HepG2 (cell line): ENCODE data around the gene SREBF1. TPM values are rescaled to one million over a fixed set of nuclear protein-coding genes. Genes with fewer than 3 reads are reported as not detected.
A peak's percentile ranks its signal among the peaks of the same experiment; 100 is the strongest.

Experiments
- CREB1 ChIP-seq, 2 experiments: fragments of 450-650 bp in 1 of 2; IDR thresholded peaks; 2 replicates each; pipeline ENCODE4 v1.6.1; 2016 to 2017; ENCODE audit warnings: control low read depth in 1 of 2, mild to moderate bottlenecking in 1 of 2, missing compliant biosample characterization in 1 of 2, missing genetic modification characterization in 1 of 2
- KAT8 ChIP-seq: IDR thresholded peaks from 2 replicates; pipeline ENCODE4 v1.6.1; 2016; ENCODE audit warnings: missing genetic modification reagents, missing compliant biosample characterization
- KLF16 ChIP-seq, 2 experiments: sonication (generic) in 1 of 2; formaldehyde crosslinking in 1 of 2; IDR thresholded peaks; 2 replicates each; pipeline versions ENCODE4 v1.6.1 to v1.8.0; 2016 to 2023; ENCODE audit warnings: missing genetic modification reagents in 2 of 2, missing compliant biosample characterization in 1 of 2
- KMT2A ChIP-seq: sonication (generic); formaldehyde crosslinking; IDR thresholded peaks from 2 replicates; pipeline ENCODE4 v1.4.0; 2020; ENCODE audit warnings: missing genetic modification reagents
- MTF1 ChIP-seq: sonication (generic); formaldehyde crosslinking; IDR thresholded peaks from 2 replicates; pipeline ENCODE4 v1.5.0; 2020; ENCODE audit warnings: missing genetic modification reagents
- NFYB ChIP-seq: sonication (generic); formaldehyde crosslinking; IDR thresholded peaks from 2 replicates; pipeline ENCODE4 v1.4.0; 2020; ENCODE audit warnings: missing genetic modification reagents
- NR2F6 ChIP-seq, 2 experiments: IDR thresholded peaks; 2 replicates each; pipeline ENCODE4 v1.6.1; 2016; ENCODE audit warnings: antibody characterized with exemption in 1 of 2, mild to moderate bottlenecking in 1 of 2
- NR3C1 ChIP-seq: sonication (generic); formaldehyde crosslinking; IDR thresholded peaks from 2 replicates; pipeline ENCODE4 v1.4.0; 2020; ENCODE audit warnings: missing genetic modification reagents
- POLR2AphosphoS2 ChIP-seq: IDR thresholded peaks from 2 replicates; pipeline ENCODE4 v1.6.1; 2011; ENCODE audit warnings: low read depth, low read length, improper control_type of control experiment
- RELA ChIP-seq: sonication (generic); formaldehyde crosslinking; IDR thresholded peaks from 2 replicates; pipeline ENCODE4 v1.4.0; 2020; ENCODE audit warnings: missing genetic modification reagents
- ZNF160 ChIP-seq: sonication (generic); formaldehyde crosslinking; IDR thresholded peaks from 2 replicates; pipeline ENCODE4 v1.8.0; 2022; ENCODE audit warnings: mild to moderate bottlenecking, inconsistent platforms, missing genetic modification reagents
- ZNF276 ChIP-seq: sonication (generic); formaldehyde crosslinking; IDR thresholded peaks from 2 replicates; pipeline ENCODE4 v1.4.0; 2020; ENCODE audit warnings: mild to moderate bottlenecking, low read depth, missing genetic modification reagents
- ZNF468 ChIP-seq: sonication (generic); formaldehyde crosslinking; IDR thresholded peaks from 2 replicates; pipeline ENCODE4 v1.8.0; 2022; ENCODE audit warnings: mild to moderate bottlenecking, moderate library complexity, missing genetic modification reagents
- ZNF556 ChIP-seq: sonication (generic); formaldehyde crosslinking; IDR thresholded peaks from 2 replicates; pipeline ENCODE4 v1.4.0; 2020; ENCODE audit warnings: mild to moderate bottlenecking, missing genetic modification reagents, borderline replicate concordance
- ZNF580 ChIP-seq: IDR thresholded peaks from 2 replicates; pipeline ENCODE4 v1.6.1; 2016; ENCODE audit warnings: low read depth, borderline replicate concordance
- ZNF589 ChIP-seq: sonication (generic); formaldehyde crosslinking; conservative IDR thresholded peaks from 2 replicates; pipeline ENCODE4 v1.8.0; 2022; ENCODE audit warnings: mild to moderate bottlenecking, moderate library complexity, missing genetic modification reagents
- polyA plus RNA-seq, 8 experiments: library from polyadenylated mRNA; depleted of rRNA in 3 of 8; stranded (reverse) in 7 of 8; unstranded in 1 of 8; fragments of >200 nt; fragmentation: Illumina TruSeq in 4 of 8; extraction: Trizol in 4 of 8; gene quantifications; 2 replicates each; pipeline versions ENCODE4 v1.2.1 to v1.2.3, GENCODE V29; 2011 to 2016; ENCODE audit warnings: low read depth in 4 of 8, missing spikeins in 1 of 8, mixed read lengths in 1 of 8; ENCODE audit not compliant: insufficient read depth in 1 of 8
- total RNA-seq, 5 experiments: library from RNA; depleted of rRNA; stranded (reverse); fragments of >200 nt; fragmentation: Illumina TruSeq; extraction: Trizol; gene quantifications; 2 replicates each; pipeline ENCODE4 v1.2.3, GENCODE V29; 2016; ENCODE audit warnings: low read depth in 1 of 5
- TF ChIP-seq, protein P1 (sequence below), 2 experiments: fragments of 450-650 bp in 1 of 2; sonication (generic) in 1 of 2; formaldehyde crosslinking in 1 of 2; IDR thresholded peaks; 2 replicates each; pipeline versions ENCODE4 v1.6.1 to v1.8.0; 2016 to 2022; ENCODE audit warnings: antibody characterized with exemption in 1 of 2, mild to moderate bottlenecking in 1 of 2, missing genetic modification reagents in 1 of 2

Gene SREBF1
- total and polyA plus RNA-seq, 2 of the 13 experiments (the other 11 are each of a cell fraction or from before 2014, with no cell fraction given): 34.3 to 38.0 TPM

DNA sequence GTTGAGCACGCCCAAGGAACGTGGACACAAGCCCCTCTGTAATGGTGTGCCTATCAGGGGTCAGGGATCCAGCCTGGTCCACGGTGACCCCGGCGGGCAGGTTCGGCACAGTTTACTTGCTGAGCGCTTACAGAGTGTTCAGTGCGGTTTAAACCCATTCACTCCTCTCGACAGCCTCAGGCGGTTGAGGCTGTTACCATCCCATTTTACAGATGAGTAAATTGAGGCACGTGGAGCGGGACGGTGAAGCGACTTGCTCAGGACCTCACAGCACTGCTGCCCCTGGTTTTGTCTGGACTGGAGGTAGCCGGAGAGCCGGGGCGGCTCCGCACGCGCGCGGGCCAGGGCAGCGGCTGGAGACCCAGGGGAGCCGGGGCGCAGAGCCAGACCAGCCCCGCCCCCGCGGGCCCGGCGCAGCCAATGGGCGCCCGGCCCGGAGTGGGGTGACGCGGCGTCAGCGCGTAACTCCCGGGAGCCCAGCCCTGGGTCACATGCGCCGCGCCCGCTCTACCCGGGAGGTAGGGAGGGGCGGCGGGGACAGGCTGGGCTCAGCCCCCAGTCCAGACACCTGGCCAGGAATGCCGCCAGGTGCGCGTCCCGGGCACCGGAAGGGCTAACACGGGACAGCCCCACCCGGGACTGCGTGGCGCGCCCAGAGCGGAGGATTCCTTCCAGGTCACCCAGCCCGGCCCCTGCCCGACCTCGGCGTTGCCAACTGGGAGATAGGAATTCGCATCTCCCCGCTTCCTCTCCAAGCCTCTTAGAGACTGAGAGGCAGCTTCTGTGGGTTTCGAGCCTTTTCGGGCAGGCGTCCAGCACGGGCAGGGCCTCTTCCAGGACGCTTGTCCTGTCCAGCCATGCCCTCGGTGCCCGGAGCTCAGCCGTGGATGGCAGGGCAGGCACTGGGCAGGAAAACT lies 3.3 kb upstream of the SREBF1 start (continued):
- TF ChIP-seq, protein P1, sequence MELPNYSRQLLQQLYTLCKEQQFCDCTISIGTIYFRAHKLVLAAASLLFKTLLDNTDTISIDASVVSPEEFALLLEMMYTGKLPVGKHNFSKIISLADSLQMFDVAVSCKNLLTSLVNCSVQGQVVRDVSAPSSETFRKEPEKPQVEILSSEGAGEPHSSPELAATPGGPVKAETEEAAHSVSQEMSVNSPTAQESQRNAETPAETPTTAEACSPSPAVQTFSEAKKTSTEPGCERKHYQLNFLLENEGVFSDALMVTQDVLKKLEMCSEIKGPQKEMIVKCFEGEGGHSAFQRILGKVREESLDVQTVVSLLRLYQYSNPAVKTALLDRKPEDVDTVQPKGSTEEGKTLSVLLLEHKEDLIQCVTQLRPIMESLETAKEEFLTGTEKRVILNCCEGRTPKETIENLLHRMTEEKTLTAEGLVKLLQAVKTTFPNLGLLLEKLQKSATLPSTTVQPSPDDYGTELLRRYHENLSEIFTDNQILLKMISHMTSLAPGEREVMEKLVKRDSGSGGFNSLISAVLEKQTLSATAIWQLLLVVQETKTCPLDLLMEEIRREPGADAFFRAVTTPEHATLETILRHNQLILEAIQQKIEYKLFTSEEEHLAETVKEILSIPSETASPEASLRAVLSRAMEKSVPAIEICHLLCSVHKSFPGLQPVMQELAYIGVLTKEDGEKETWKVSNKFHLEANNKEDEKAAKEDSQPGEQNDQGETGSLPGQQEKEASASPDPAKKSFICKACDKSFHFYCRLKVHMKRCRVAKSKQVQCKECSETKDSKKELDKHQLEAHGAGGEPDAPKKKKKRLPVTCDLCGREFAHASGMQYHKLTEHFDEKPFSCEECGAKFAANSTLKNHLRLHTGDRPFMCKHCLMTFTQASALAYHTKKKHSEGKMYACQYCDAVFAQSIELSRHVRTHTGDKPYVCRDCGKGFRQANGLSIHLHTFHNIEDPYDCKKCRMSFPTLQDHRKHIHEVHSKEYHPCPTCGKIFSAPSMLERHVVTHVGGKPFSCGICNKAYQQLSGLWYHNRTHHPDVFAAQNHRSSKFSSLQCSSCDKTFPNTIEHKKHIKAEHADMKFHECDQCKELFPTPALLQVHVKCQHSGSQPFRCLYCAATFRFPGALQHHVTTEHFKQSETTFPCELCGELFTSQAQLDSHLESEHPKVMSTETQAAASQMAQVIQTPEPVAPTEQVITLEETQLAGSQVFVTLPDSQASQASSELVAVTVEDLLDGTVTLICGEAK (IDR thresholded peaks at IDR 0.05): no peak
- TF ChIP-seq, protein P1 (CRISPR knock-in tag; IDR thresholded peaks at IDR 0.05): no peak
- TF ChIP-seq NFYB (CRISPR knock-in tag): peak; percentile 73
- no peak; the same call in 1 of the 2 replicates for TF ChIP-seq POLR2AphosphoS2
- TF ChIP-seq RELA (CRISPR knock-in tag): 0 out of 2 replicates have a peak, but pooled peaks have one; percentile 37
- TF ChIP-seq MTF1: no peak
- TF ChIP-seq NR3C1: no peak
- TF ChIP-seq ZNF468 (CRISPR knock-in tag): no peak; the same call in 1 of the 2 replicates
- TF ChIP-seq KAT8 (CRISPR knock-in tag): peak; percentile 68
- TF ChIP-seq KMT2A (CRISPR knock-in tag): peak; percentile 73; the same call in 1 of the 2 replicates
- TF ChIP-seq ZNF276 (CRISPR knock-in tag): 0 out of 2 replicates have a peak, but pooled peaks have one; percentile 38
- no peak; the same call in 1 of the 2 replicates for TF ChIP-seq ZNF589 (CRISPR knock-in tag)
- peak; percentile 83; the same call in 1 of the 2 replicates for TF ChIP-seq ZNF556 (CRISPR knock-in tag)
- no peak; the same call in 1 of the 2 replicates for TF ChIP-seq ZNF160
- TF ChIP-seq CREB1 (IDR thresholded peaks at IDR 0.05): peak; percentile 68; the same call in 1 of the 2 replicates
- TF ChIP-seq CREB1 (CRISPR knock-in tag; IDR thresholded peaks at IDR 0.05): 0 out of 2 replicates have a peak, but pooled peaks have one; percentile 33
- TF ChIP-seq NR2F6 (IDR thresholded peaks at IDR 0.05): peak; percentile 84
- TF ChIP-seq NR2F6 (CRISPR knock-in tag; IDR thresholded peaks at IDR 0.05): peak; percentile 87
- peak in 1 of 2 experiments; percentile 75; a peak in 1 of 4 replicates for TF ChIP-seq KLF16 (CRISPR knock-in tag; IDR thresholded peaks at IDR 0.05)
- peak; percentile 96 for TF ChIP-seq ZNF580
